BLaER1 treated with 17β-estradiol and CSF1 and Interleukin-3, amounts not matched to agents 10 nM and 100 nM (cell line): Measurements from ENCODE around the gene CHMP2B.
A peak's percentile ranks its signal among the peaks of the same experiment; 100 is the strongest.

ENCODE experiments used
- H3K27ac ChIP-seq, 11 experiments: shearing (Covaris generic); formaldehyde crosslinking; 2 replicates each; pipeline ENCODE4 v1.8.1; 2022
- H3K27me3 ChIP-seq, 11 experiments: shearing (Covaris generic); formaldehyde crosslinking; 2 replicates each; pipeline ENCODE4 v1.8.1; 2022
- H3K36me3 ChIP-seq, 11 experiments: shearing (Covaris generic); formaldehyde crosslinking; 2 replicates each; pipeline ENCODE4 v1.8.1; 2022
- H3K4me1 ChIP-seq, 10 experiments: shearing (Covaris generic); formaldehyde crosslinking; 2 replicates each; pipeline ENCODE4 v1.8.1; 2022
- H3K4me2 ChIP-seq, 11 experiments: shearing (Covaris generic); formaldehyde crosslinking; 2 replicates each; pipeline ENCODE4 v1.8.1; 2022
- H3K4me3 ChIP-seq, 10 experiments: shearing (Covaris generic); formaldehyde crosslinking; 2 replicates each; pipeline ENCODE4 v1.8.1; 2022
- H3K9ac ChIP-seq, 11 experiments: shearing (Covaris generic); formaldehyde crosslinking; 2 replicates each; pipeline ENCODE4 v1.8.1; 2022
- H3K9me3 ChIP-seq, 11 experiments: shearing (Covaris generic); formaldehyde crosslinking; replicated peaks in 1 of 11; 2 replicates each; pipeline ENCODE4 v1.8.1; 2022
- H4K20me1 ChIP-seq, 11 experiments: shearing (Covaris generic); formaldehyde crosslinking; 2 replicates each; pipeline ENCODE4 v1.8.1; 2022
- Cebpa-rat ChIP-seq, 11 experiments: shearing (Covaris generic); IDR thresholded peaks; 2 replicates each; pipeline ENCODE4 v1.8.1; 2022

The CHMP2B gene, protein sequence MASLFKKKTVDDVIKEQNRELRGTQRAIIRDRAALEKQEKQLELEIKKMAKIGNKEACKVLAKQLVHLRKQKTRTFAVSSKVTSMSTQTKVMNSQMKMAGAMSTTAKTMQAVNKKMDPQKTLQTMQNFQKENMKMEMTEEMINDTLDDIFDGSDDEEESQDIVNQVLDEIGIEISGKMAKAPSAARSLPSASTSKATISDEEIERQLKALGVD

DNA sequence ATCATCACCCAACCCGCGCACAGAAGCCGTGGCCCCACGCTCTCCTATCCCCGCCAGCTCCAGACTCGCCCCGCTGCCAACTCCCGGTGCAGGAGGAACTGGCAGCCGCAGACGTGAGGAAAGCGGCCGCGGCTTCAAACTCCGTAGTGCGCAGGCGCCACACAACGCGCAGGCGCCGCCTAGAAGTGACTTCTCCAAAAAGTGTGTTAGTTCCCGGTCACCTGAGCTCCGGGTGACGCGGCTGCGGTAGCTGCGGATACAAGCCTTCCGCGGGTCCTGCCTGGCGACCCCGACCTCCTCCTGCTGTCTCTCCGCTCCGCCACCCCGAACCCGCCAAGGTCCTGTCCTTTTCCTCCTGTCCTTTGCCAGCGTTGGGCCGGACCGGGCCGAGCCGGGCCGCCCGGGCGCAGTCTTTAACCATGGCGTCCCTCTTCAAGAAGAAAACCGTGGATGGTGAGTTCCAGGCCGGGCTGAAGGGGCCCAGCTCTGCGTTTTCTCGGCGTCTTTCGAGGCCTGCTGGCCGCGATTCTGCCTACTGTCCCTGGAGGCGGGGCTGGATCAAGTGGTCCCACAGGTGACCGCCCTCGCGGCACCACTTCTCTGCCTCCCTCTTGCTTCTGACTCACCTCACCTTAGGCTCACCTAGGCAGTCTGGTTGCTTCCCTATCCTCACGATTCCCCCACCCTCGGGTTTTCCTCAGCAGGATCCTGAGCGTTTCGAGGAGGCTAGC is at the start of gene CHMP2B:
TSS of gene CHMP2B (plus strand) at position 206 of the 731 bp plus-strand sequence. CDS start at position 420, 214 bp downstream.
- Histone ChIP-seq H4K20me1 (peaks cover 0 to 43% (median 27%) of the 10 kb centered on the region in 11 experiments; a peak in 13 of 22 replicates), H3K36me3 (peaks cover 0 to 9% (median 0%) of the 10 kb centered on the region in 11 experiments; a peak in 2 of 22 replicates), H3K4me1 (peaks cover 7 to 28% (median 20%) of the 10 kb centered on the region in 10 experiments), H3K4me3 (peak within 1 kb of the TSS; percentile 89 to 95 (median 92)), H3K9me3 (0 out of 22 replicates have a peak, but pooled peaks cover 0 to 5% (median 0%) of the 10 kb centered on the region in 11 experiments), H3K9ac (peak within 1 kb of the TSS; percentile 86 to 97 (median 90)), H3K27me3 (no peaks in the 10 kb centered on the region), H3K27ac (peak within 1 kb of the TSS; percentile 81 to 97 (median 86)), H3K4me2 (peak within 1 kb of the TSS; percentile 78 to 96 (median 90))
- TF ChIP-seq Cebpa-rat (IDR thresholded peaks at IDR 0.05) = no peak

DNA sequence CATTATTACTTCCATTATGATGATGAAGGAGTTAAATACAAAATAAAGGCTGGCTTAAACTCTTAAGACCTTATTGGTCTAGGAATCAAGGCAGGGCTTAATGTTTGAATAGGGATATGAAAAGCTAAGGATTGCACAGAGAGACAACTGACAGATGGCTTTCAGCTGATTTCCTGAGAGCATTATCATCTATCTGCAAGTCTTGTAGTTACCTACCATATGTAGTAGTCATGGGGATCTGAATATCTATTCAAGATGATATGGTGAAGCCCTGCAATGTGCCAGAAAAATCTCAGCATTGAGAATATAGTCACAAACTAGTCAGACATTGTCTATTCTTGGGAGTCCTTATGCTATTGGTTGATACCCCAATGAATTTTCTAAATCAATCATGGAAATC is 47.5 kb upstream of the CHMP2B start:
- Histone ChIP-seq H3K4me3 (no peak overlapping the region), H4K20me1 (no peaks in the 10 kb centered on the region), H3K4me1 (no peaks in the 10 kb centered on the region), H3K9ac (no peak overlapping the region), H3K36me3 (no peaks in the 10 kb centered on the region), H3K4me2 (no peak overlapping the region), H3K9me3 (no peaks in the 10 kb centered on the region; a peak in 1 of 22 replicates), H3K27ac (no peak overlapping the region), H3K27me3 (no peaks in the 10 kb centered on the region)
- TF ChIP-seq Cebpa-rat (IDR thresholded peaks at IDR 0.05) = no peak

DNA sequence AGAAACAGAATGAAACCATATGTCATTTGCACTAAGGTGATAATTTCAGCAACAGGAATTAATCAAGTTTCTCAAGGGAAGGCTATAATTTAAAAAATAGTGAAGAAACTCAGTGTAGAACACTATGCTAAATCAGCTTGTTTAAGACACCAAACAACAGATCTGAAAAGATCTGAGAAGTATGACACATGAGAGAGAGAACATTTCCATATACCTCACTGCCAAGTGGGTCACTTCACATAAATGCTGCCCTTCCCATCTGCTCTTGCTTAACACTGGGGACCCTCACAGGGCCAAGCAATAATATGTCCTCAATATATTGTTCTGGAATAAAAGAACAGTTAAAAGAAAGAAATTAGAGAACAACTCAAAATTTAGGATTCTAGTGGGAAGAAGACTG is 45.6 kb upstream of the CHMP2B start:
- H3K4me1 ChIP-seq = no peaks in the 10 kb centered on the region
- H3K4me3 ChIP-seq = no peak overlapping the region
- H3K4me2 ChIP-seq = no peak overlapping the region
- H3K36me3 ChIP-seq = no peaks in the 10 kb centered on the region
- H3K9me3 ChIP-seq = no peaks in the 10 kb centered on the region
- H3K9ac ChIP-seq = no peak overlapping the region
- H3K27me3 ChIP-seq = no peaks in the 10 kb centered on the region
- H3K27ac ChIP-seq = no peak overlapping the region
- no peak for TF ChIP-seq Cebpa-rat (IDR thresholded peaks at IDR 0.05)
- no peaks in the 10 kb centered on the region for H4K20me1 ChIP-seq

DNA sequence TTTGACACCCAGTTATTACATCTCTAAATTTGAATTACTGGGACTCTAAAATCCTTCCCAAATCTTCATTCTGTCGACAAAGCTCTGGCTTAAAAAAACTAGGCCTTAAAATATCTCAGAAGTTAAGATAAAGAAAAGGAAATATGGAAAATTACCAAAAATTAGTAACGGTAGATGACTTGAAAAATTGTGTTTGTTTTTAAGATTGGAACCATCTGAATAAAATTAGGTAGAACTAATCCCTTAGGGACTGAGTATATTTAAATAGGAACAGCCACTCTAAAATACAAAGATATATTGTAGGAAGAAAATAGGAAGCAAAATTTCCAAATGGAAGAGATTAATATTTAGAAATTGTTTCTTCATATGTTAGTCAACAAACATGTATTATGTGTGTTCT is 45.1 kb upstream of the CHMP2B start:
- Histone ChIP-seq H3K4me1 (no peaks in the 10 kb centered on the region), H3K9ac (no peak overlapping the region), H3K9me3 (no peaks in the 10 kb centered on the region), H3K27me3 (no peaks in the 10 kb centered on the region), H4K20me1 (no peaks in the 10 kb centered on the region), H3K4me2 (no peak overlapping the region), H3K36me3 (no peaks in the 10 kb centered on the region), H3K4me3 (no peak overlapping the region), H3K27ac (no peak overlapping the region)
- TF ChIP-seq Cebpa-rat (IDR thresholded peaks at IDR 0.05) = no peak

DNA sequence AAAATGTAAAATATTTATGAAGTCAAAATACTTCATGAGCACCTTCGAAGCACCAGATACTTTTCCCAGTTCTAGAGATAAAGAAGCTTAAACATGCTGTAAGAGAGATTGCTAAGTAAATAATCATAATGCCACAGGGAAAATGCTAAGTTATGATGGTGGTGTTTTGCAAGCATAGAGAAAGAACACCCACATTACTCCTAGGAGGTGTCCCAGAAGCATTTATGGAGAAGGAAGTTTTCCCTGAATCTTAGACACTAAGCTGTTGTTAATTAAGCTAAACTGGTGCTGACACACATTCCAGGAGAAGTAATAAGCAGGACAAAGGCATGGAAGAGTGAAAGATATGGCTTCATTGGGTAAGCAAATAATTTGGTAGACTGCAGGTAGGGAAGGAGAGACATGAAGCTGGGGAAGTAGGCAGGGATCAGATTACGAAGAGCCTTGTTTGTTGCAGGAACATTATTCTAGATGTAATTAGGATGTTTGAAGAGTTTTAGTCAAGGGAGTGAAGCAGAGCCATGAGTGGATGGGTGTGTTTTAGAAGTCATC is 40.4 kb upstream of the CHMP2B start:
- H4K20me1 ChIP-seq = no peaks in the 10 kb centered on the region
- H3K9me3 ChIP-seq = no peaks in the 10 kb centered on the region
- H3K4me2 ChIP-seq = no peak overlapping the region
- no peaks in the 10 kb centered on the region for H3K27me3 ChIP-seq
- no peaks in the 10 kb centered on the region for H3K4me1 ChIP-seq
- H3K9ac ChIP-seq = no peak overlapping the region
- TF ChIP-seq Cebpa-rat (IDR thresholded peaks at IDR 0.05) = no peak
- H3K27ac ChIP-seq = no peak overlapping the region
- no peaks in the 10 kb centered on the region for H3K36me3 ChIP-seq
- H3K4me3 ChIP-seq = no peak overlapping the region

DNA sequence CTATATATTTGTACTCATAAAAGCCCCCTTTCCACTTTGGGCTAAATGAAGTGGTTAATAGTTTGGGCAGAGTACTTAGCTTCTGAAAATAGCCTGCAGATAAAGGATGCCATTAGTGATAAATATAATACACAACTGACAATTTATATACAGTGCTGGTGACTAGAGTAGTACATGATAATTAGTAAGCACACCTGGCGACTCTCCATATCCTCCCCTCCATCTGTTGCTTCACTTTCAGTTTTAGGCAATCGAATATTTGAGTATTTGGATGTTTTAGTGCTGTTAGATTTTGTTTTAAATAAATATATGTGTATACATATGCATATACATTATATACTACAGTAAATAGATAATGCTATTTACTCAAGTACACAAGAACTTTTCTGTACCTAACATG is 35.9 kb upstream of the CHMP2B start:
- Histone ChIP-seq H4K20me1 (no peaks in the 10 kb centered on the region), H3K27ac (no peak overlapping the region), H3K36me3 (no peaks in the 10 kb centered on the region), H3K9ac (no peak overlapping the region), H3K27me3 (no peaks in the 10 kb centered on the region), H3K4me2 (no peak overlapping the region), H3K4me1 (no peaks in the 10 kb centered on the region), H3K9me3 (peaks cover 0 to 17% (median 11%) of the 10 kb centered on the region in 11 experiments; a peak in 13 of 22 replicates), H3K4me3 (no peak overlapping the region)
- no peak for TF ChIP-seq Cebpa-rat (IDR thresholded peaks at IDR 0.05)

DNA sequence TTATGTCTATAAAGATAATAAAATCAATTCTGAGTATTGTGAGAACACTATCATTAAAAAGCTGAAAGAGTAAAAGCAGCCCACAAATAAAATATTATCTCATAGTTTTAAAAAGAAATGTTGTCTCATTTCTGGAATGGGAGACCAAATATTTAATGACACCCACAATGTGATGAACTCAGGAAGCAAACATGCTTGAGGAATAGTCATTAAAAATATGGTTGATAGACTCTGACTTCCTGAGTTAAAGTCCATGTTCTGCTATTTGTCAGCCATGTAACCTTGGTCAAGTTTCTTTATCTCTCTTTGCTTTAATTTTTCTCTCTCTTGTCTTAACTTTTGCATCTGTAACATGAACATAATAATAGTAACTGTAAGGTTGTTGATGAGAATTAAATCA is 35.5 kb upstream of the CHMP2B start:
- Histone ChIP-seq H3K36me3 (no peaks in the 10 kb centered on the region), H3K27me3 (no peaks in the 10 kb centered on the region), H3K4me2 (no peak overlapping the region), H3K27ac (no peak overlapping the region), H3K4me1 (no peaks in the 10 kb centered on the region), H3K9ac (no peak overlapping the region), H4K20me1 (no peaks in the 10 kb centered on the region), H3K4me3 (no peak overlapping the region), H3K9me3 (peaks cover 0 to 22% (median 12%) of the 10 kb centered on the region in 11 experiments; a peak in 14 of 22 replicates)
- no peak for TF ChIP-seq Cebpa-rat (IDR thresholded peaks at IDR 0.05)

DNA sequence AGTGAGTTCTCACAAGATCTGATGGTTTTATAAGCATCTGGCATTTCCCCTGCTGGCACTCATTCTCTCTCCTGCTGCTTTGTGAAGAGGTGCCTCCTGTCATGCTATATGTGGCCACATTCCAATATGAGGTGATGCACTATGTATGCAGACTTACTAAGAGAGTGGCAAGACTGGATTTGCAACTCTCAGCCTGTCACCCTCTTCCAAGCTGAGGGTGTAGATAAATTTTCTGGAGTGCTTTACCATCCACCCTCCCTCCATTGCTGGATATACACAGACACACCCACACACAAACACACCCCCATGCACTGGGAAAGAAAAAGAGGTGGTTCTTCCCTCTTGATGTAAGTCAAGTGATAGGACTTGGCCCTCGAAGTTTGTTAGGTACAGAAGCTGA is 30.2 kb upstream of the CHMP2B start:
- Histone ChIP-seq H3K4me2 (no peak overlapping the region), H4K20me1 (no peaks in the 10 kb centered on the region), H3K27ac (no peak overlapping the region), H3K4me3 (no peak overlapping the region), H3K9me3 (peaks cover 0 to 29% (median 14%) of the 10 kb centered on the region in 11 experiments; a peak in 14 of 22 replicates), H3K36me3 (no peaks in the 10 kb centered on the region), H3K9ac (no peak overlapping the region), H3K27me3 (no peaks in the 10 kb centered on the region), H3K4me1 (no peaks in the 10 kb centered on the region)
- TF ChIP-seq Cebpa-rat (IDR thresholded peaks at IDR 0.05) = no peak

DNA sequence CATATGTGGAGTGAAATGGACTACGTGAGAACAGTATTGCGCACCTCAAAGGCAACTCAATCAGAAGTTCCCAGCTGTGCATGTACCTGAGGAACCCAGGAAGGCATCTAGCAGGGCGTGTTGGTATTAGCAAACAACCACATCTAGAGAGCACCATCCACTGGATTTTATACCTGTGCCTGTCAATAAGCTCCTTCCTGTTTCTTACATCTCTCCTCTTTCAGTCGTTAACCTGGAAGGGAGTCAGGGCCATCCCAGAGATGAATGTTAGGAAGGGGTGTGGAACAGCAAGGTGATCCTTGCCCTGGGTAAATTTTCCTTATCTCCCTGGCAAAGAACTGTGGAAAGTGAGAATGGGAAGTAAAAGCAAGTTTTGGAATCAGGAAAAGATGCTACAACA is 29.6 kb upstream of the CHMP2B start:
- H4K20me1 ChIP-seq = no peaks in the 10 kb centered on the region
- no peak overlapping the region for H3K27ac ChIP-seq
- TF ChIP-seq Cebpa-rat (IDR thresholded peaks at IDR 0.05) = no peak
- H3K4me3 ChIP-seq = no peak overlapping the region
- H3K9ac ChIP-seq = no peak overlapping the region
- no peaks in the 10 kb centered on the region for H3K36me3 ChIP-seq
- H3K4me2 ChIP-seq = no peak overlapping the region
- no peaks in the 10 kb centered on the region for H3K27me3 ChIP-seq
- peaks cover 0 to 29% (median 14%) of the 10 kb centered on the region in 11 experiments; a peak in 14 of 22 replicates for H3K9me3 ChIP-seq
- H3K4me1 ChIP-seq = no peaks in the 10 kb centered on the region
